GM19240 (cell line): ENCODE results near the gene FKBP11.

ENCODE experiments used
- DNase-seq: peaks from one replicate; pipeline ENCODE4 v3.0.0; 2011; ENCODE audit warnings: low spot score; ENCODE audit not compliant: insufficient read length

FKBP11 gene

DNA sequence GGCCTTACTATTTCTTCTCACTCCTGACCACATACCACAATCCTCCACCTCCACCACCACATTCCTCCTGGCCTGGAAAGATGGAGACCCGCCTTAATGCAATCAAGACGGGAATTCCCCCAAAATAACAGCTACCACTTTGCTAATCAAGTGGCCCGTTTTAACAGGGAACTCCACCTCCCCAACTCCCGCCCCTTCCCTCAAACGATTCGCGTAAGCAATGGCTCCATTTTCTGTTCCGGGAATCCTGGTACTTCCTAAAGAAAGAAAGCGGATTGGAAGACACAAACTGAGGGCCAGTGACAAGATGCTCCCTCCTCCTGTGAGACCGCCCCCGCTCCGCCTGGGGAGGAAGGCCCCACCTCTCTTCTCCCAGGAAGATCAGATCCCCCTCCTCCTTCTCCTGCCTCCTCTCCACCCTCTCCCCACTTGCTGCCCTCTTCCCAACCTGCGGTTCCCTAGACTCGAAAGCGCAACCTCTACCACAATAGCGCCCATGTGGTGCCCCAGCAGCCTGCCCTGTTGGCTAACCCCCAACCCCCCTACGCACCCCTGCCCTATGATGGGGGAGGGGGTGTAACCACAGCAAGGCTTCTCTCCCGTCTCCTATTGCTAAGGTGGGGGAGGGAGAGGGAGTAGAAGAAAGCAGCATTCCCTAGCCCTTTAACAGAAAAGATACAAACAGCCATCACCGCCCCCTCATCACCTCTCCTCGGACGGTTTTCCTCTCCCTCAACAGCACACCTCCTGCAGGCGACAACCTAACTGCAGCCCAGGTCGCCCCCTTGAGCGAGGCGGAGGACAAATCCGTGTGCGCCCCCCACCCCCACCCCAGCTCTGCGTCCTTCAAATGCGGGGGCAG lies 31.2 kb upstream of the FKBP11 start:
- DNase-seq, result no peak

GRCh38 chr12:48954841-48955501 lies 29.7 kb upstream of the FKBP11 start:
- no peak for DNase-seq

DNA sequence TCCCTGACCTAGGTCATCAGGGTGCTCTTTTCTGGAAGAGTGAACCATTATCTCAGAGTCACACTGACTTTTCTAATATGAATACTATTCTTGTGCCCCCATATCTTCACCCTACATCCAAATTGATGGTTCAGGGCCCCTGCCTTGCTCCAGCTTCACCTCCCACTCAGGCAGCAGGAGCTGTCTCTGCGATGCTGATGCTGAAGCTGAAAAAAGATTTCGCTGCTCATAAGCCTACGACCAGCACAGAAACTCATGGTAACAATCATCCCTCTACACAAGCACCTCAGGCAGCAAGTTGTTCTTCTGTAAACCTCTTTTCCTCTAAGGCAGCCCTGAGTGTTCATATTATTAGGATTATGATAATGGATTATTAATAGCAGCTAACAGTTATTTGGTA lies 28.8 kb upstream of the FKBP11 start:
- no peak for DNase-seq

GRCh38 chr12:48952691-48953090 lies 27.4 kb upstream of the FKBP11 start:
- DNase-seq, result no peak

- DNase-seq, result no peak
These were observed 22.4 kb upstream of the FKBP11 start for GRCh38 chr12:48947727-48948126.

GRCh38 chr12:48946943-48947342 lies 21.7 kb upstream of the FKBP11 start:
- no peak for DNase-seq

DNA sequence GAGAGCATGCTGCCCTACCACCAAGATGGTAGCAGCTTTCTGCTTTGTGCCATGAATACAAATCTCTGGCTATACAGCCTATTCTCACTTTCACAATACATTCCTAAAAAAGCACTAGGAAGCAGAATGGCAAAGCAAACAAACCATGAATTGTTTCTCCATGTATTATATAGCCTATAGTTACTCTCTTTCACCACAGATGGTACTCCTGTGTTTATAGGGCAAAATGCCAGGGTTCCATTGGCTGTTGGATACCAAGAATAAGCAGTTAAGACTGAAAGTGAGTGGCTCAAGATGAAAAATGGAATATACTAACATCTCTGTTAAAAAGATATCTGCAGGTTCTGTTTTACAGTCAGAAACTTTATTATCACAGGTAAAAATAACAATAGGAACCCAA lies 20.9 kb upstream of the FKBP11 start:
- DNase-seq, result no peak

DNA sequence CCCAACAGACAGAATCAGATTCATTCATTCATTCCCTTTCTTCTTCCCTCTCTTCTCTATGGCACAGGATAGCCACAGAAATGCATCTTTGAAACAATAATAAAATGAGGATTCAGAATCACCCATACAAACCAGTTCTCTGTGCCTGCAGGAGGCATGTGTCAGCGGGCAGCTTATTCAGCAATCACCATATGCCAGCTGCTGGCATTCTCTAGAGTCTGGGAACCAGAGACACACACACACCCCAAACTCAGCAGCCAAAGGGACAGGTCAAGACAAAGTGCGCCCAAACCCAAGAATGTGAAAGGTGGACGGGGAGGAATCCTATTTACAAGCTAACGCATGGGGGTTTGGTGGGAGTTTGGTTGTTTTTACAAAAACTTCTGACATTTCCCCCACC lies 17.9 kb upstream of the FKBP11 start:
- no peak for DNase-seq

DNA sequence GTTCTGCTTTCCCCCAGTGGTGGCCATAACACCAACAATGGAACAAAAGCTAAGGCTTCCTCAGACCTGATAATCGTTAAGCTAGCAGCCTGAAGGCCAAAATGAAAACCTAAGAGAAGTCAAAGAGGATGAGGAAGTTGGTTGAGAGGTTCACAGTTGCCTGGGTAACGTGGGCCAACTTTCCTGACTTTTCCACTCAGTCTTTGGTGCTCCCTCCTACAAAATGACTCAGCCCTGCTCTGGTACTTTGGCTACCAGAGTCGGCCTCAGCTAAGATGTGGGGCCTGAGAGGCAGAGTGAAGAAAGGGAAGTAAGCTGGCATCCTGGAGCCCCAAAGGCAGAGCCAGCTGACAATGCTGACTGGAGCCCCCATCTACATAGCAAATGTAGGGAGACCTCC lies 14.9 kb upstream of the FKBP11 start:
- DNase-seq, result no peak

DNA sequence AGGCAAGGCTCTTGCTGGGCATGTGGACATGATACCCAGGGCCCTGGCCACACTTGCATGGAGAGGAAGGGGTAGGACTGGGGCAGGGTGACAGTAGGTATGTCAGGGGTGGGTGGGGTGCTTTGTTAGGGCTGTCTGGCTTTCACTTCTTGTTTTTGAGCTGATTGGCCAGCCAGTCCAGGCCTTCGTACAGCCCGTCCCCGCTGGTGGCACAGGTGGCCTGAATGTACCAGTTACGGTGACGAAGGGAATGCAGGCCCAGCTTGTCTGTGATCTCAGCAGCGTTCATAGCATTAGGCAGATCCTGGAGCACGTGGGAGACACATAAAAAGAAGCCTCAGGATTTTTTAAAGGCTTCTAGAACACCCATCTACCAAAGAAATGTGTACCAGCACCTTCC lies 13.5 kb upstream of the FKBP11 start:
- DNase-seq, result no peak

GRCh38 chr12:48937170-48937569 lies 11.9 kb upstream of the FKBP11 start:
- no peak for DNase-seq

GRCh38 chr12:48936379-48936979 lies 11.2 kb upstream of the FKBP11 start:
- peak; percentile 74 for DNase-seq

DNA sequence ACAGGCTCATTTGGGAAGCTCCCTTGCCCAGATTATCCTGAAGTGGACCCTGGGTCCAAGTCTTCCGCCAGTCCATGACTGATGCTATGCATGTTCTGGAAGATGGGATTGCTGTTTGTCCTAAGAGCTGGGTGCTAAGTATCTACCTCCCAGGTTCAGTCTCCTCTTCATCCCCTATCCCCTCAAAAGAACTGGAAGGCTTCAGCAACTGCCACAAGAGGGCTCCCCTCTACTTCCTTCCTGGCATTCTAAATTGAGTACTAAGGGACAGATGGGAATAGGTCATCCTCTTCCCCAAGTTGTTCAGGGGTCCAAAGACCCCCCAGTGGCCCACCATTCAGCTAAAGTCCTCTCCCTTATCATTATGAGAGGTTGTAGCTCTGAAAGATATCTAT lies 9.0 kb upstream of the FKBP11 start:
- DNase-seq, result no peak

DNA sequence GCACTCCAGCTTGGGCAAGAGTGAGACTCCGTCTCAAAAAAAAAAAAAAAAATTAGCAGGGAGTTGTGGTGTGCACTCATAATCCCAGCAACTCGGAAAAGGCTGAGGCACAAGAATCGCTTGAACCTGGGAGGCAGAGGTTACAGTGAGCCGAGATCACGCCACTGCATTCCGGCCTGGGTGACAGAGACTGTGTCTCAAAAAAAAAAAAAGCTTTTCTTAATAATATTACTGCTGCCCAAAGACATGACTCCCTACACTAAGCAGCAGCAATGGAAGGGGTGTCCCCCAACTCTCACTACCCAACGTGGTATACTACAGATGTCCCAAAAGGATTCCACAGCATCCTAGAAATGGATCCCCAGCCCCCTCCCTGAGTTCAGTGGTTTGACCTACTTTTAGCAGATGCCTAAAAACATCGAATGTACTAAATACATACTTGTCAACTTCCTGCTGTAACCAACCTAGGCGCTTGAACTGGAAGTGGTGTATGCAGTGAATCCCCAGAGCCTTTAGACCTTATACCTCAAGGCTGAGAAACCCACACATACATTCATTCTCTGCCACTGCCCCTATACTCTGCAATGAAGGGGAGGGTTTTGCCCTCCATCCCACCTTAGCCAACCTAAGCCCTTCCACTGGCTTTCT lies 8.5 kb upstream of the FKBP11 start:
- DNase-seq, result no peak

DNA sequence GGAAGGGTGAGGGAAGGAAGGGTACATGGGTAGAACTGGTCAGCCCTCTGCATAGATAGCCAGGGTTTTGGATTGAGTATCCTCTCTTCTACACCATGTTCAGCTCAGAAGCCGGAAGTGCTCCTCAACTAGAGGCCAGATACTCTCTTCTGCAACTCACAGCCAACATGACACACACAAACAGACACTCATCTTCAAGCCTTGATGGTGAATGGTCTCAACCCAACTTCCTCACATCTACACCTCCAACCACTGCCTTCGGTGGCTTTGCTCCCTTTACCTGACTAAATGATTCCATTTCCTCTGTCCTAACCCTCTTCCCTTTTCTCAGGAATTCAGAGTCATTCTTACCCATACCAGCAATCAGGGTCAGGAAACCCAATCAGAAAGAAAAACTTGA lies 7.6 kb upstream of the FKBP11 start:
- DNase-seq, result no peak

DNA sequence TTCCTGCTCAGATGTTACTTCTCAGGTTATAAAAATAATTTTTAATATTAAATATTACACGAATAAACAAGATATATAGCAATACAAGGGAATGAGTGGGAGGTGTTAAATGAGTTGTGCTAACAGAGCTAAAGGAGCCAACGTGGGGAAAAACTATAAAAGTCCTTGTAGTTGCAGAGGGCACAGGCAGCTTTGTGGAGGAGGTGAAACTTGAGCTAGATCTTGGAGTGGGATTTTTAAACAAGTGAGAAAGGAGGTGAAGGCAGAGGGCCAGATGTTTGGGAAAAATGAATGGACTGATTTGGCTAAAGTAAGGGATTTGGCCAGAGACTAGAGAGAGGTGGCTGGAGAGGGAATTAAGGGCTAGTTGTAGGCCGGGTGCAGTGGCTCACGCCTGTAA lies 5.2 kb upstream of the FKBP11 start:
- DNase-seq, result no peak

GRCh38 chr12:48929551-48929950 lies 4.3 kb upstream of the FKBP11 start:
- DNase-seq, result no peak

GRCh38 chr12:48927261-48927660 lies 2.0 kb upstream of the FKBP11 start:
- no peak for DNase-seq

DNA sequence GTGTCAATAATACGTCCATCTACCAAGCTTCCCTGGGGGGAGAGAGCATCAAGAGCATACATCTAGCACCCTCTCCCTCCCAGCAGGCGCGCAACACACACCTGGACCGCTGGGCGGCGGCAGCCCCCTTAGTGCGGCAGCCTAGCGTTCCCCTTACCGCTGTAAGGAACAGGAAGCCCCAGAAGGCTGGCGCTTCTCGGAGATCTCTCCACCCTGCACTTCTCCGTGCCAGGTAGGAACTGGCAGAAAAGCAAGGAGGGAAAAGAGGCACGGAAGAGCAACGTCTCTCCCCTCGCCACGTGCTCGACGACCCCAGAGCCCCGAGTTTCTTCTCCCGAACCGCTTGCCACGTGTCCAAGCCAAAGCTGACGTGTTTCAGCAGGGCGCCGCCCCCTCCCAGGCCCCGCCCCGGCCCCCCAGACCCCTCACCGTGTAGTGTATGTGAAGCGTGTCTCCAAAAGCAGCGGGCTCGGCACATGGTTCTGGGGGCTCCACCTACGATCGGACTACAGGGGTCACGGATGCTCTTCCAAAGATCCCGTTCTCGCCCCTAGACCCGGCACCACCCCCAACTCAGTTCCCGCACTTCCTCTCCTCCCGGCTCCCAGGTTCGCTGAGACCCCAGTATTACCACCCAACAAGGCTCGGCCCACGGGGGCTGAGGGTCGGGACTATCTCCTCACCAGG lies 532 bp downstream of the FKBP11 start:
- DNase-seq, result peak; percentile 67

GRCh38 chr12:48923117-48923516 lies 2.2 kb downstream of the FKBP11 start:
- DNase-seq, result no peak

DNA sequence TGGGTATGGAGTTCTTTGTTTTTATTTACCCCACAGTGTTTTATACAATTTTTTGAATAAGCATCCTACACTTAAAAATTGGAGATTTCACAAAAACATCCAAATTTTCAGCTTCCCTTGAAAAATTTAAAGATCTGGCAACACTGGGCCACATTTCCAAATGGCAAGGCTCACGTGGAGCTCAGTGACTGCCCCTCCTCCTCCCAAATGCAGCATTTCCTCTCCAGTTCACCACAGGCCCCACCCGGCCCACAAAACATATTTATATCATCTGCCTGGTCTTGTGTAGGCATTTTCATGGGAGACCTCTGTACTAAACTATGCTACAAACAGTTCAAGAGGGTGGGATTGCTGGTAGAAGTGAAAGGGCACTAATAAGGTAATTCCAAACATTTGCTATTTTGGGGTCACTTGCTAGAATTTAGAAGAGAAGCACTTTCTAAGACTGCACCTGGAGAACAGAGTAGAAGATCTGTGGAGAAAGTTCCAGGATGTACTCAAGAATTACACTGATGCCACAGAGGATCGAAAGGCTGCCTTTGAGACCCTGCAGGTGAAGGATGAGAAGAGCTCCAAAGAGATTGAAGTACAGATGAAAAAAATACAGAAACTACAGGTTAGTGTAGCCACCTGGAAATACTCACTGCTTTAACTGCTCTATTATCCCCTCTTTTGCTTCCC lies 7.3 kb downstream of the FKBP11 start:
- no peak for DNase-seq
